HL-60 (cell line): ENCODE data around the gene IGF2R.

ENCODE experiments used
- GABPA ChIP-seq: IDR thresholded peaks from 2 replicates; pipeline ENCODE4 v1.6.1; 2012; ENCODE audit warnings: low read depth
- POLR2AphosphoS5 ChIP-seq: IDR thresholded peaks from 2 replicates; pipeline ENCODE4 v1.6.1; 2012; ENCODE audit warnings: low read depth
- TF ChIP-seq, protein P1 (sequence below): IDR thresholded peaks from 2 replicates; pipeline ENCODE4 v1.6.1; 2012; ENCODE audit warnings: low read depth; ENCODE audit not compliant: insufficient replicate concordance
- TF ChIP-seq, protein P2 (sequence below): IDR thresholded peaks from one replicate; pipeline ENCODE4 v1.5.1; 2011; ENCODE audit warnings: low read length, control low read depth, inconsistent platforms; ENCODE audit not compliant: insufficient read depth

DNA sequence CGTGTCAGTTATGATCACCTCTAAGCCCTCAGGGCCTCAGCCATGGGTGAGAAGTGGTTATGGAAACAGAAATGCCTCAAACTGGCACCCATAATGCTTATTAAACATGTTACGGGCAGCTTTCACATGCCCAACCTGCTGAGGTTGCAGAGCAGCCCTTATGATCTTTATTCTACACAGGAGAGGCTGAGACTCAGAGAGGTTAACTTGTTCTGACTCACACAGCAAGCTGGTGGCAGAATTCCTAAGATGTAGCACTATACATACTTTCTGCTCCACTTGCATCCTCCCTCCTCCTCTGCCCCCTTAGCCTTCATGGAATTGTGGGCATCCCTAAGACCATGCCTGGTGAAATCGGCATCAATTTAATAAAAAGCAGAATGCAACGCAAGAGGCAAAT, 34.7 kb upstream of the IGF2R start:
- TF ChIP-seq, protein P1, sequence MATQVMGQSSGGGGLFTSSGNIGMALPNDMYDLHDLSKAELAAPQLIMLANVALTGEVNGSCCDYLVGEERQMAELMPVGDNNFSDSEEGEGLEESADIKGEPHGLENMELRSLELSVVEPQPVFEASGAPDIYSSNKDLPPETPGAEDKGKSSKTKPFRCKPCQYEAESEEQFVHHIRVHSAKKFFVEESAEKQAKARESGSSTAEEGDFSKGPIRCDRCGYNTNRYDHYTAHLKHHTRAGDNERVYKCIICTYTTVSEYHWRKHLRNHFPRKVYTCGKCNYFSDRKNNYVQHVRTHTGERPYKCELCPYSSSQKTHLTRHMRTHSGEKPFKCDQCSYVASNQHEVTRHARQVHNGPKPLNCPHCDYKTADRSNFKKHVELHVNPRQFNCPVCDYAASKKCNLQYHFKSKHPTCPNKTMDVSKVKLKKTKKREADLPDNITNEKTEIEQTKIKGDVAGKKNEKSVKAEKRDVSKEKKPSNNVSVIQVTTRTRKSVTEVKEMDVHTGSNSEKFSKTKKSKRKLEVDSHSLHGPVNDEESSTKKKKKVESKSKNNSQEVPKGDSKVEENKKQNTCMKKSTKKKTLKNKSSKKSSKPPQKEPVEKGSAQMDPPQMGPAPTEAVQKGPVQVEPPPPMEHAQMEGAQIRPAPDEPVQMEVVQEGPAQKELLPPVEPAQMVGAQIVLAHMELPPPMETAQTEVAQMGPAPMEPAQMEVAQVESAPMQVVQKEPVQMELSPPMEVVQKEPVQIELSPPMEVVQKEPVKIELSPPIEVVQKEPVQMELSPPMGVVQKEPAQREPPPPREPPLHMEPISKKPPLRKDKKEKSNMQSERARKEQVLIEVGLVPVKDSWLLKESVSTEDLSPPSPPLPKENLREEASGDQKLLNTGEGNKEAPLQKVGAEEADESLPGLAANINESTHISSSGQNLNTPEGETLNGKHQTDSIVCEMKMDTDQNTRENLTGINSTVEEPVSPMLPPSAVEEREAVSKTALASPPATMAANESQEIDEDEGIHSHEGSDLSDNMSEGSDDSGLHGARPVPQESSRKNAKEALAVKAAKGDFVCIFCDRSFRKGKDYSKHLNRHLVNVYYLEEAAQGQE = no peak
- TF ChIP-seq, protein P2, sequence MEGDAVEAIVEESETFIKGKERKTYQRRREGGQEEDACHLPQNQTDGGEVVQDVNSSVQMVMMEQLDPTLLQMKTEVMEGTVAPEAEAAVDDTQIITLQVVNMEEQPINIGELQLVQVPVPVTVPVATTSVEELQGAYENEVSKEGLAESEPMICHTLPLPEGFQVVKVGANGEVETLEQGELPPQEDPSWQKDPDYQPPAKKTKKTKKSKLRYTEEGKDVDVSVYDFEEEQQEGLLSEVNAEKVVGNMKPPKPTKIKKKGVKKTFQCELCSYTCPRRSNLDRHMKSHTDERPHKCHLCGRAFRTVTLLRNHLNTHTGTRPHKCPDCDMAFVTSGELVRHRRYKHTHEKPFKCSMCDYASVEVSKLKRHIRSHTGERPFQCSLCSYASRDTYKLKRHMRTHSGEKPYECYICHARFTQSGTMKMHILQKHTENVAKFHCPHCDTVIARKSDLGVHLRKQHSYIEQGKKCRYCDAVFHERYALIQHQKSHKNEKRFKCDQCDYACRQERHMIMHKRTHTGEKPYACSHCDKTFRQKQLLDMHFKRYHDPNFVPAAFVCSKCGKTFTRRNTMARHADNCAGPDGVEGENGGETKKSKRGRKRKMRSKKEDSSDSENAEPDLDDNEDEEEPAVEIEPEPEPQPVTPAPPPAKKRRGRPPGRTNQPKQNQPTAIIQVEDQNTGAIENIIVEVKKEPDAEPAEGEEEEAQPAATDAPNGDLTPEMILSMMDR = no peak
- TF ChIP-seq POLR2AphosphoS5 (no peak), GABPA (no peak)
